Skeletal muscle satellite cell (primary cell): ENCODE results near the gene PMVK. TPM values are rescaled to one million over a fixed set of nuclear protein-coding genes. Genes with fewer than 3 reads are reported as not detected.
A peak's percentile ranks its signal among the peaks of the same experiment; 100 is the strongest.
"Not testable (repeated sequence)": the region's sequence is repeated elsewhere in the genome, so short reads cannot be mapped to it uniquely, and the experiment has no call there.

ENCODE experiments used
- H3K27me3 ChIP-seq: 2 replicates; pipeline ENCODE4 v1.7.0; 2013; ENCODE audit warnings: low read length; ENCODE audit not compliant: control insufficient read depth, insufficient read depth
- H3K36me3 ChIP-seq: 2 replicates; pipeline ENCODE4 v1.7.0; 2013; ENCODE audit warnings: mild to moderate bottlenecking, control low read depth, low read length; ENCODE audit not compliant: insufficient read depth
- H3K4me1 ChIP-seq: 2 replicates; pipeline ENCODE4 v1.7.0; 2013; ENCODE audit warnings: low read length; ENCODE audit not compliant: control insufficient read depth, insufficient read depth
- H3K4me2 ChIP-seq: 2 replicates; pipeline ENCODE4 v1.7.0; 2013; ENCODE audit warnings: mild to moderate bottlenecking, low read length
- H3K4me3 ChIP-seq: 2 replicates; pipeline ENCODE4 v1.7.0; 2013; ENCODE audit warnings: low read length
- H3K9ac ChIP-seq: 2 replicates; pipeline ENCODE4 v1.7.0; 2013; ENCODE audit warnings: mild to moderate bottlenecking, low read depth, low read length, moderate library complexity
- H3K9me3 ChIP-seq: replicated peaks from 2 replicates; pipeline ENCODE4 v1.7.0; 2013; ENCODE audit warnings: mild to moderate bottlenecking, control low read depth, low read length
- total RNA-seq: library from RNA; depleted of rRNA; stranded (reverse); fragments of >200 nt; gene quantifications from 2 replicates; pipeline ENCODE4 v1.2.3, GENCODE V29; 2012; rRNA removed

PMVK gene
- 4.3 and 7.6 TPM in 2 replicates for total RNA-seq

DNA sequence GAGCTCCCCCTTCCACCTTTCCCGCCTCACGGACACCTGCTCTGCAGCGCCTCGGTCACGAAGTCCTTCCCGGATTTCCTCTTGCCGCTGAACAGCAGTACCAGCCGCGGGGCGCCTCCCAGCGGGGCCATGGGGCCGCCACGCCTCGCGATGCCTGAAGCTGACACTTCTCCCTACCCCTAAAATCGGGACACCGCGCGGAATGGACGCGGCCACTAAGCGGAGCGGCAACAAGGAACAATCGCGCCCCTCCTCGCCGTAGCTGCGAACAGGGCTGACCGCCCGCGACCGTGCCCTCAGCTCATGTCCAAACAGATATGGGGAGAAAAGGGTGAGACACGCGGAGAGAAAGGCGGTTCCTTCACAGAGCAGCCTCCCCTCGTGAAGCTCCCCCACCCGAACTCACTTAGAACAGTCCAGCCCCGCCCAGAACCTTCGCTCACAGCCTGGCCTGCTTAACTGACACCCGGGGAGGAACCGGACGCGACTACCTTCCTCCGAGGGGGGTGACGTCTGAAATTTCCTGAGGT is at the start of gene PMVK:
Gene PMVK (minus strand): TSS at position 165 of the 530 bp plus-strand sequence. CDS start 34 bp downstream, at position 131.
- Histone ChIP-seq H3K9ac (peak within 1 kb of the TSS; percentile 95), H3K9me3 (no peaks in the 10 kb centered on the region), H3K4me1 (peaks cover 12% of the 10 kb centered on the region), H3K36me3 (no peaks in the 10 kb centered on the region), H3K4me2 (peak within 1 kb of the TSS; percentile 93), H3K4me3 (peak within 1 kb of the TSS; percentile 81), H3K27me3 (no peaks in the 10 kb centered on the region)

DNA sequence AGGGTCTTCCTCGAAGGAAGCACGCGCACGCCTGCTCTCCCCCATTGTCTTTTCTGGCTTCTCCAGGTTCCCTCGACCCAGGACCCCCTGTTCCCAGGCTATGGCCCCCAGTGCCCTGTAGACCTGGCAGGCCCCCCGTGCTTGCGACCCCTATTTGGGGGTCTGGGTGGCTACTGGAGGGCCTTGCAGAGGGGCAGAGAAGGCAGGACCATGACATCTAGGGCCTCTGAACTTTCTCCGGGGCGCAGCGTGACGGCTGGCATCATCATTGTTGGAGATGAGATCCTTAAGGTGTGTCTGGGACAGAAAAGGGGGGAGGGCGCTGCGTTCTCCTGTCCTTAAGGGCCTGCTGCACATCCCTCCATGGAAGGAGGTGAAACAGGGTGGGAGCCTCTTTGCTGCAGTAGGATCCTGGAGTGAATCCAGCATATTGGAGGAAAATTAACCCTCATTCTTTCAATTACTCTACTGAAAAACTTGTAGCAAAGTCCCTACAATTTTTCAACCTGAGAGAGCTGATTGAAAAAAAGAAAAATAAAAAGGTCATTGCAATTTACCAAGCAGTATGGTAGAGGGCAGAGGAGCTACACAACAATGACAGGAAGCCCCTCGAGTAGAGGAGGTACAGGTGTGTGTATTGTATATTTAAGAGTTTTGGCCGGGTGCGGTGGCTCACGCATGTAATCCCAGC is 47.4 kb upstream of the PMVK start:
- Histone ChIP-seq H3K36me3 (peaks cover 28% of the 10 kb centered on the region), H3K9ac (peak overlapping the region; percentile 88), H3K27me3 (no peaks in the 10 kb centered on the region), H3K4me2 (peak overlapping the region; percentile 89), H3K9me3 (no peaks in the 10 kb centered on the region), H3K4me1 (peaks cover 16% of the 10 kb centered on the region), H3K4me3 (peak overlapping the region; percentile 75)

DNA sequence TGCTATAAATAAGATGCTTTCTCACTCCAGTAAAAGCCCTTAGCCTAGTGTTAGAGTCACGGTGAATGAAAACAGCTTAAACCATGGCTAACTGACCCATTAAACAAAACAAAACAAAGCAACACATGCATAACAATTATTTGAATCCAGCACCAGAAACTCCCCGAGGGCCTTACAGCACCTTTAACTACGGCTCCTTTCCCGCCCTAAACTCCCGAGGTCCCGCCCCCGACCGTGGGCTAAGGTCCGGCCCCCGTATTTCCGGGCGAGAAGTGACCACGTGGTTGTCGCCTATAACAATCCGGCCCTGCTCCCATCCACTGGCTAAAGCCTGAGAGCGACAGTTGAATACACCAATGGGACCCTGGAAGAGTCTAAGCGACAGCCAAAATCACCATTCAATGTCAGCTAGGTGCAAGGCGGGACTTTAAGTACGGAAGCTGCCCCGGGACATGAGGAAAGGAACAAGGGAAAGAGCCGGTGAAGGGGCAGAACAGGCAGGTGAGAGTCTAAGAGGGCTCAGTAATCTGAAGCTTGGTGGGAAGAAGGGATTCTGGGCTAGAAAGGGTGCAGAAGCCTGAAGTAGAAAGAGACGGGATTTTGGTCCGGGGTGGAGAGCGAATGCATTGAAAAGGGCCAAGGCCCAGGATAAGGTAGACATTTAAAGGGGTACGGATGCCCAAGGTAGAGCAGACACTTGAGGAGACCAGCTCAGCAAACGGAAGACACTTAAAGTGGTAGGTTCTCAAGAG is 46.6 kb upstream of the PMVK start, which contains the start of gene FLAD1:
Gene FLAD1 (plus strand): TSS at position 448 of the 752 bp plus-strand sequence. CDS start 351 bp downstream, outside the sequence.
- Histone ChIP-seq H3K4me1 (peaks cover 16% of the 10 kb centered on the region), H3K9me3 (no peaks in the 10 kb centered on the region), H3K4me3 (peak within 1 kb of the TSS; percentile 75), H3K9ac (peak within 1 kb of the TSS; percentile 88), H3K27me3 (no peaks in the 10 kb centered on the region), H3K4me2 (peak within 1 kb of the TSS; percentile 89), H3K36me3 (peaks cover 22% of the 10 kb centered on the region)

DNA sequence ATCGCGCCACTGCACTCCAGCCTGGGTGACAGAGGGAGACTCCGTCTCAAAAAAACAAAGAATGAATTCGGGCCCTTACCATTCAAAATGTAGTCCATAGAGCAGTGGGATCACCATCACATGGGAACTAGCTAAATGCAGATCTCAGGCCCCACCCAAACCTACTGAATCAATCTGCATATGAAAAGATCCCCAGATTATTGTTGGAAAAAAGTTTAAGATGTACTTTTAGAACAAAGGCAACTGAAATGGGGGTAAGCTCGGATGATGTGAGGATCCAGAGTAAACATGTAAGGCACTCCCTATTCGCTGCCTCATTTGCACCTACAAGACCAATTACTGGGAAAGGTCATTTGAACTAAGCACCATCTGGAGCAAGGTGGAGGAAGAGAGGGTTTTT is 45.8 kb upstream of the PMVK start:
- Histone ChIP-seq H3K4me3 (peak overlapping the region; percentile 75), H3K36me3 (peaks cover 15% of the 10 kb centered on the region), H3K9me3 (no peaks in the 10 kb centered on the region), H3K9ac (peak overlapping the region; percentile 69), H3K4me1 (peaks cover 16% of the 10 kb centered on the region), H3K4me2 (peak overlapping the region; percentile 84), H3K27me3 (no peaks in the 10 kb centered on the region)

DNA sequence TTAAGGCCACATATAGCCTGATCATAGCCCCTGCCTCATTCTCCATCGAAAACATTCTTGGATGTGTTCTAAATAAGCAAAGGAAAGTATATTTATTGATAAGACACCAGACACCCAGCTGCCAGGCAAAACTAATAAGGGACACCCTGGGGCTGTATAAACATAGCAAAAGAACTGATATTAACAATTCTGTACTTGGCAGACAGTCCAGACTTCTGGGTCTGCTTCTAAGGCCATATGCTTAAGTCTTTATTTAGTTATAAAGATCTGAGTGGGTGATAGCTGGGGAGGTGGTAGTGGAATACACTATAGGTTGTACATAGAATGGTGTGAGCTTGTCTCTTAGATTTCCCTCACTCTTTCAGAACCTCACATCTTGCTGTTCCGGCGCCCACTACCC is 41.8 kb upstream of the PMVK start:
- H3K9me3 ChIP-seq = no peaks in the 10 kb centered on the region
- H3K4me3 ChIP-seq = no peak overlapping the region
- H3K36me3 ChIP-seq = peaks cover 9% of the 10 kb centered on the region

DNA sequence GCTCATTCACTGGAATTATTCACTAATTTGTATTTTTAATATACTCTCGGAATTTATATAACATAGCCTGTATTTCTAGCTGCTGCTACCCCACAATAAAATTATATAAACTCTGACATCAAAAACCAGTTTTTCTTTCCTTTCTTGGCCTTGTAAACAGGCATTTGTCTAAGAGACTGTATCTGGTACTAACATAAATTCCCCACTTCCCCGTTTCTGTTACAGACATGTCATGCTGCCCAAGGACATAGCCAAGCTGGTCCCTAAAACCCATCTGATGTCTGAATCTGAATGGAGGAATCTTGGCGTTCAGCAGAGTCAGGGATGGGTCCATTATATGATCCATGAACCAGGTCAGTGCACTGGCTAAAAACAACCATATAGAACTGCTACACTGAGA is 41.2 kb upstream of the PMVK start:
- H3K4me2 ChIP-seq, H3K36me3 ChIP-seq, H3K9me3 ChIP-seq, H3K4me3 ChIP-seq, H3K27me3 ChIP-seq, H3K9ac ChIP-seq: not testable (repeated sequence)
- H3K4me1 ChIP-seq = peaks cover 20% of the 10 kb centered on the region

More for the DNA sequence above, 41.8 kb upstream of the PMVK start:
- H3K27me3 ChIP-seq = no peaks in the 10 kb centered on the region
- H3K4me2 ChIP-seq = no peak overlapping the region
- no peak overlapping the region for H3K9ac ChIP-seq
- H3K4me1 ChIP-seq = peaks cover 17% of the 10 kb centered on the region

DNA sequence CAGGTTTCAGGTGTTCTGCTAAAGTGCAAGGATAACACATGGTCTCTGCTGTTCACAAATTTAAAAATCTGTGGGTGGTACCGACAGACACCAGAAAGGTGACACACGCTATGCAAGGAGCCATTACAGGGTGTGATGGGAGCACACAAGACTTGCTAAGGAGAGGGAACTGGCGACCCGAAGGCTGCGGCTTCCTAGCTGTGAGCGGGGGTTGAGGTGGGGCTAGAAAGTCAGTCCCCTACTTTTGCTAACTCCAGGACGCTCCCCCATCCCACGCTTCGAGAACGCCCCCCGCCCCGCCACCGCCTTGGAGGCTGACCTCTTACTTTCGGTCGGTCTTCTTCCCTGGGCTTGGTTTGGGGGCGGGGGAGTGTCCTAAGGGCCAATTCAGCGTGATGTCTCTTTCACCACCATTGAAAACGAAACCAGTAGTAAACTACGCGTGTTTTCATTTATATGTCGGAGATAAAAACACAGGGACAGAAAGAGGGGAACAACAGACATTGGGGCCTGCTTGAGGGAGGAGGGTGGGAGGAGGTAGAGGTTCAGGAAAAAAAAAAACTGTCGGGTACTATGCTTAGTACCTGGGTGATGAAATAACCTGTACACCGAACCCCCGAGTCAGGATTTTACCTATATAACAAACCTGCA is 39.0 kb upstream of the PMVK start:
- Histone ChIP-seq H3K4me3 (peak overlapping the region; percentile 78), H3K9me3 (no peaks in the 10 kb centered on the region), H3K9ac (peak overlapping the region; percentile 94), H3K36me3 (peaks cover 9% of the 10 kb centered on the region), H3K4me2 (peak overlapping the region; percentile 93), H3K27me3 (no peaks in the 10 kb centered on the region), H3K4me1 (peaks cover 33% of the 10 kb centered on the region)

DNA sequence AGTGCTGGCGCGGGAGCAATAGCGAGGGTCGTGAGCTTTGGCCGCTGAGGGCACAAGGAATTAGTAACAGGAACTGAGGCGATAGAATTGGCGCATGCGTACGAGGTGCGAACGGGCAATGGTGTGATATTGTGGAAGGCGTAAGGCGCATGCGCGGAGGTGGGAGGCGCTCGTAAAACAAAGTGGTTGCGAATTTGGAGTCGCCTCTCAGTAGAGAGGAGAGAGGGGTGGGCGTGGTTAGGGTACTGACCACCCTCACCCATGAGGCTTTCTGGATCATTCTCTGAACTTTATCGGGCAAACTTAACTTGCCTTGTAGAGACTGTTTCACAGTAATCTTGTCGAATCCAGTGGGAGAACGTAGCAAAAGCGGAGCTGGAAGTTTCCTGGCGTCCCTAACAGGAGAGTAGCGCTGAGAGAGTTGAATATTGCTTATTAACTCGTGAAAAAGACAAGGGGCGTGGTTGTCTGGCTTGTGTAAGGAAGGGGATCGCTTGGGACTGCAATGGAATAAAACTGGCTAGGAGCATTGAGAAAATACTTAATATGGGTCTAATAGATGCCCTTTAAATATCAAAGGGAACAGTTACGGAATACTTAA is 38.4 kb upstream of the PMVK start:
- Histone ChIP-seq H3K4me1 (peaks cover 36% of the 10 kb centered on the region), H3K9me3 (no peaks in the 10 kb centered on the region), H3K9ac (peak overlapping the region; percentile 94), H3K36me3 (peaks cover 9% of the 10 kb centered on the region), H3K4me3 (peak overlapping the region; percentile 78), H3K4me2 (peak overlapping the region; percentile 93), H3K27me3 (no peaks in the 10 kb centered on the region)

DNA sequence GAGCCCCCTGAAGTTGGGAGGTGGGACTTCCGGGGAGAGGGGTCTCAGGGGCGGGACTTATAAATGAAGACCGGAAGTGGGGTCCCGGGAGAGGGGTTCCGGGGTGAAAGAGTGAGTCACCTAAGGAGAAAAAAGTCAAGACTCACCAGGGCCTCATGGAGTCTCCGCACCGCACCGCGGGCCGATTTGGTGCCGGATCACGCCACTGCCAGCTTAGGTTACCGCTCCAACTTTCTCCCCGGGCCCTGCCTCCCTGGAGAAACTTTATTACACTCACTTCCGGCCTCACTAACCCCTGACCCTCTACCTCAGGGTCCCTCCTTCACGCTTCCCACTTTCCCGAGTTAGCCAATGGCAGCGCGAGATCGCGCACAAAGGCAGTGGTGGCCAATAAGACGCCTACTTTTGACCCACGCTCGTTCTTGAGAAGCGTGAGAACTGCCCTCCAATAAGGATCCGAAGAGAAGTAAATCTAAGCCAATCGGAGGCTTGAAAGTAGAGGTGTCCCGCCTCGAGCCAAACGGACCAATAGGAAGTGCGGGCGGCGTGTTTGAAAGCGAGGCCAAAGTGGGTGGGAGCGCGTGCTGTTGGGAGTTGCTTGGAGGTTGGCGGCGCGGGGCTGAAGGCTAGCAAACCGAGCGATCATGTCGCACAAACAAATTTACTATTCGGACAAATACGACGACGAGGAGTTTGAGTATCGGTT is 37.7 kb upstream of the PMVK start, which contains the start of gene CKS1B:
Gene CKS1B (plus strand): TSS at position 580 of the 706 bp plus-strand sequence. CDS start 65 bp downstream, at position 645.
- Histone ChIP-seq H3K9me3 (no peaks in the 10 kb centered on the region), H3K36me3 (peaks cover 5% of the 10 kb centered on the region), H3K4me3 (peak within 1 kb of the TSS; percentile 78), H3K4me2 (peak within 1 kb of the TSS; percentile 97), H3K9ac (peak within 1 kb of the TSS; percentile 94), H3K27me3 (no peaks in the 10 kb centered on the region), H3K4me1 (peaks cover 39% of the 10 kb centered on the region)

DNA sequence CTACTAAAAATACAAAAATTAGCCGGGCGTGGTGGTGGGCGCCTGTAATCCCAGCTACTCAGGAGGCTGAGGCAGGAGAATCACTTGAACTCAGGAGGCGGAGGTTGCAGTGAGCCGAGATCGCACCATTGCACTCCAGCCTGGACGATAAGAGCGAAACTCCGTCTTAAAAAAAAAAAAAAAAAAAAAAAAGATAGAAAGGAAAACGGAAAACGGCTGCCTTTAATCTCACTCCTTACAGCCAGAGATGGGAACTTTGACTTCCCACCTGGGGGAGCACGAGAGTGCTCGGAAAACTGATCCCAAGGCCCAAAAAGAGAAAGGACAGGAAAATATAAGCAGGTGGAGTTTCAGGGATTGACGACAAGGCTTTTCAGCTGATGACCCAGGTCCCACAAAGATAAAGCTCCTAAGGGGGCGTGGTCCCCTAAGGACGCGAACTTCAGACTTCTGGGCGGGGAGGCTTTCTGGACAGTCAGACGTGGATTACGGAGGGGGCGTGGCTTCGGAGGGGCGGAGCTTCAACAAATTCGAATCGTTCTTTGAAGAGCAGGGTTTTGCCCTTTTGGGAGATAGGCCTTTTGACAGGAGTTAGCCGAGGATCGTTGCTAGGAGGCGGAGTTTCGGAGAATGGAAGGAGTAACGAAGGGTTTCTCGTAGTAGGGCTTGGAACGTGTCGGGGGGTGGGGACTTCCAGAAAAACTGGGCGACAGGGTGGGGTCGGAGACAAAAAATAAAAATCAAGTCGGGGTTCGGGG is 37.0 kb upstream of the PMVK start:
- H3K4me2 ChIP-seq = peak overlapping the region; percentile 97
- H3K4me3 ChIP-seq = peak overlapping the region; percentile 77
- H3K4me1 ChIP-seq = peaks cover 46% of the 10 kb centered on the region
- H3K36me3 ChIP-seq = peaks cover 5% of the 10 kb centered on the region
- H3K9ac ChIP-seq = peak overlapping the region; percentile 94
- H3K27me3 ChIP-seq = no peaks in the 10 kb centered on the region
- no peaks in the 10 kb centered on the region for H3K9me3 ChIP-seq
